Adrenal gland (tissue), 5 donors: Measurements from ENCODE around the gene LSM12.

Source experiments
- POLR2A ChIP-seq, 2 donors: fragments of 450-650 bp; IDR thresholded peaks; one replicate each; pipeline ENCODE4 v1.6.1; 2017; ENCODE audit warnings: antibody characterized with exemption in 2 of 2, mild to moderate bottlenecking in 2 of 2, moderate library complexity in 1 of 2
- TF ChIP-seq, protein P1 (sequence below), 6 experiments: fragments of 450-650 bp in 4 of 6; fragments of 200-600 bp in 2 of 6; sonication (generic) in 1 of 6; IDR thresholded peaks; 1 replicate in 5 of 6; 2 replicates in 1 of 6; pipeline versions ENCODE4 v1.5.1 to v1.8.0; 2016 to 2021; ENCODE audit warnings: antibody characterized with exemption in 6 of 6, mild to moderate bottlenecking in 2 of 6, moderate library complexity in 1 of 6
- donor health status: DM: no; HTN: no; CAD: no.

- no peak for TF ChIP-seq POLR2A (IDR thresholded peaks at IDR 0.05)
- TF ChIP-seq, protein P1, sequence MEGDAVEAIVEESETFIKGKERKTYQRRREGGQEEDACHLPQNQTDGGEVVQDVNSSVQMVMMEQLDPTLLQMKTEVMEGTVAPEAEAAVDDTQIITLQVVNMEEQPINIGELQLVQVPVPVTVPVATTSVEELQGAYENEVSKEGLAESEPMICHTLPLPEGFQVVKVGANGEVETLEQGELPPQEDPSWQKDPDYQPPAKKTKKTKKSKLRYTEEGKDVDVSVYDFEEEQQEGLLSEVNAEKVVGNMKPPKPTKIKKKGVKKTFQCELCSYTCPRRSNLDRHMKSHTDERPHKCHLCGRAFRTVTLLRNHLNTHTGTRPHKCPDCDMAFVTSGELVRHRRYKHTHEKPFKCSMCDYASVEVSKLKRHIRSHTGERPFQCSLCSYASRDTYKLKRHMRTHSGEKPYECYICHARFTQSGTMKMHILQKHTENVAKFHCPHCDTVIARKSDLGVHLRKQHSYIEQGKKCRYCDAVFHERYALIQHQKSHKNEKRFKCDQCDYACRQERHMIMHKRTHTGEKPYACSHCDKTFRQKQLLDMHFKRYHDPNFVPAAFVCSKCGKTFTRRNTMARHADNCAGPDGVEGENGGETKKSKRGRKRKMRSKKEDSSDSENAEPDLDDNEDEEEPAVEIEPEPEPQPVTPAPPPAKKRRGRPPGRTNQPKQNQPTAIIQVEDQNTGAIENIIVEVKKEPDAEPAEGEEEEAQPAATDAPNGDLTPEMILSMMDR (IDR thresholded peaks at IDR 0.05): no peak
Observed at GRCh38 chr17:44004077-44004760, 62.3 kb downstream of the LSM12 start, which contains the start of gene NAGS.
